ENCODE measurements around the gene MMP25.
"Not testable (repeated sequence)": the region's sequence is repeated elsewhere in the genome, so short reads cannot be mapped to it uniquely, and the experiment has no call there.

Gene MMP25

GRCh38 chr16:3053330-3053710, 7.0 kb downstream of the MMP25 start:
- peaks cover 38% of the 10 kb centered on the region for H3K4me1 Mint-ChIP-seq (ENCODE audit: low read depth)
- H3K27ac Mint-ChIP-seq; H3K27me3 Mint-ChIP-seq; H3K9me3 Mint-ChIP-seq; H3K36me3 Mint-ChIP-seq (ENCODE audit: low read depth); H3K4me3 Mint-ChIP-seq: not testable (repeated sequence)

- Mint-ChIP-seq H3K27me3 (no peaks in the 10 kb centered on the region), H3K27ac (no peak overlapping the region), H3K4me1 (ENCODE audit: low read depth) (peaks cover 44% of the 10 kb centered on the region), H3K4me3 (peak overlapping the region; percentile 27), H3K36me3 (ENCODE audit: low read depth) (peaks cover 9% of the 10 kb centered on the region), H3K9me3 (no peaks in the 10 kb centered on the region)
These were observed 8.8 kb downstream of the MMP25 start for GRCh38 chr16:3054965-3055733.

- not testable (repeated sequence) for H3K27me3 Mint-ChIP-seq; H3K36me3 Mint-ChIP-seq (ENCODE audit: low read depth); H3K4me3 Mint-ChIP-seq; H3K9me3 Mint-ChIP-seq; H3K27ac Mint-ChIP-seq
- H3K4me1 Mint-ChIP-seq (ENCODE audit: low read depth) = peaks cover 49% of the 10 kb centered on the region
These were observed 9.4 kb downstream of the MMP25 start for GRCh38 chr16:3055734-3056115.

GRCh38 chr16:3056336-3057180, 10.2 kb downstream of the MMP25 start:
- Mint-ChIP-seq H3K27me3 (no peaks in the 10 kb centered on the region), H3K4me1 (ENCODE audit: low read depth) (peaks cover 50% of the 10 kb centered on the region), H3K27ac (no peak overlapping the region), H3K36me3 (ENCODE audit: low read depth) (peaks cover 9% of the 10 kb centered on the region), H3K4me3 (peak overlapping the region; percentile 47), H3K9me3 (no peaks in the 10 kb centered on the region)

GRCh38 chr16:3057181-3058138, 11.1 kb downstream of the MMP25 start:
- peaks cover 53% of the 10 kb centered on the region for H3K4me1 Mint-ChIP-seq (ENCODE audit: low read depth)
- H3K36me3 Mint-ChIP-seq (ENCODE audit: low read depth) = peaks cover 9% of the 10 kb centered on the region
- H3K27ac Mint-ChIP-seq = peak overlapping the region; percentile 17
- no peaks in the 10 kb centered on the region for H3K9me3 Mint-ChIP-seq
- H3K27me3 Mint-ChIP-seq = no peaks in the 10 kb centered on the region
- peak overlapping the region; percentile 47 for H3K4me3 Mint-ChIP-seq

GRCh38 chr16:3058139-3059030, 12.0 kb downstream of the MMP25 start:
- no peaks in the 10 kb centered on the region for H3K27me3 Mint-ChIP-seq
- H3K4me1 Mint-ChIP-seq (ENCODE audit: low read depth) = peaks cover 57% of the 10 kb centered on the region
- peak overlapping the region; percentile 85 for H3K4me3 Mint-ChIP-seq
- H3K36me3 Mint-ChIP-seq (ENCODE audit: low read depth) = peaks cover 9% of the 10 kb centered on the region
- H3K27ac Mint-ChIP-seq = no peak overlapping the region
- no peaks in the 10 kb centered on the region for H3K9me3 Mint-ChIP-seq

GRCh38 chr16:3059041-3059722, 12.8 kb downstream of the MMP25 start:
- Mint-ChIP-seq H3K27me3 (no peaks in the 10 kb centered on the region), H3K27ac (peak overlapping the region; percentile 90), H3K4me1 (ENCODE audit: low read depth) (peaks cover 55% of the 10 kb centered on the region), H3K4me3 (peak overlapping the region; percentile 85), H3K9me3 (no peaks in the 10 kb centered on the region), H3K36me3 (ENCODE audit: low read depth) (peaks cover 9% of the 10 kb centered on the region)

GRCh38 chr16:3059723-3060242, 13.4 kb downstream of the MMP25 start:
- peak overlapping the region; percentile 81 for H3K4me3 Mint-ChIP-seq
- no peaks in the 10 kb centered on the region for H3K9me3 Mint-ChIP-seq
- peaks cover 57% of the 10 kb centered on the region for H3K4me1 Mint-ChIP-seq (ENCODE audit: low read depth)
- H3K27ac Mint-ChIP-seq = peak overlapping the region; percentile 90
- no peaks in the 10 kb centered on the region for H3K27me3 Mint-ChIP-seq
- H3K36me3 Mint-ChIP-seq (ENCODE audit: low read depth) = peaks cover 9% of the 10 kb centered on the region

- Mint-ChIP-seq H3K9me3 (no peaks in the 10 kb centered on the region), H3K4me1 (ENCODE audit: low read depth) (peaks cover 57% of the 10 kb centered on the region), H3K27ac (peak overlapping the region; percentile 90), H3K4me3 (peak overlapping the region; percentile 81), H3K27me3 (no peaks in the 10 kb centered on the region), H3K36me3 (ENCODE audit: low read depth) (peaks cover 5% of the 10 kb centered on the region)
These were observed 14.2 kb downstream of the MMP25 start for GRCh38 chr16:3060339-3061127.

GRCh38 chr16:3062553-3062952, 16.2 kb downstream of the MMP25 start:
- Mint-ChIP-seq H3K27me3 (no peaks in the 10 kb centered on the region), H3K36me3 (ENCODE audit: low read depth) (peaks cover 12% of the 10 kb centered on the region), H3K9me3 (no peaks in the 10 kb centered on the region), H3K4me3 (no peak overlapping the region), H3K4me1 (ENCODE audit: low read depth) (peaks cover 45% of the 10 kb centered on the region), H3K27ac (no peak overlapping the region)

GRCh38 chr16:3063625-3064386, 17.4 kb downstream of the MMP25 start:
- no peaks in the 10 kb centered on the region for H3K9me3 Mint-ChIP-seq
- no peaks in the 10 kb centered on the region for H3K27me3 Mint-ChIP-seq
- peak overlapping the region; percentile 72 for H3K27ac Mint-ChIP-seq
- peaks cover 52% of the 10 kb centered on the region for H3K4me1 Mint-ChIP-seq (ENCODE audit: low read depth)
- peaks cover 24% of the 10 kb centered on the region for H3K36me3 Mint-ChIP-seq (ENCODE audit: low read depth)
- no peak overlapping the region for H3K4me3 Mint-ChIP-seq

GRCh38 chr16:3065069-3065741, 18.8 kb downstream of the MMP25 start, which contains the start of gene IL32:
Gene IL32 (plus strand): TSS chr16:3065640. CDS start chr16:3065812, 172 bp downstream.
- H3K9me3 Mint-ChIP-seq = no peaks in the 10 kb centered on the region
- peaks cover 35% of the 10 kb centered on the region for H3K36me3 Mint-ChIP-seq (ENCODE audit: low read depth)
- no peaks in the 10 kb centered on the region for H3K27me3 Mint-ChIP-seq
- H3K4me3 Mint-ChIP-seq = peak within 1 kb of the TSS; percentile 99
- peaks cover 56% of the 10 kb centered on the region for H3K4me1 Mint-ChIP-seq (ENCODE audit: low read depth)
- H3K27ac Mint-ChIP-seq = peak within 1 kb of the TSS; percentile 99
